Measurements from ENCODE around the gene AUH. TPM values are rescaled to one million over a fixed set of nuclear protein-coding genes. Genes with fewer than 3 reads are reported as not detected.

Gene AUH
- total and polyA plus RNA-seq, 9 of the 15 experiments (the other 6 are each of a cell fraction or from before 2014, with no cell fraction given) = 3.4 to 29.0 (median 10.1) TPM

DNA sequence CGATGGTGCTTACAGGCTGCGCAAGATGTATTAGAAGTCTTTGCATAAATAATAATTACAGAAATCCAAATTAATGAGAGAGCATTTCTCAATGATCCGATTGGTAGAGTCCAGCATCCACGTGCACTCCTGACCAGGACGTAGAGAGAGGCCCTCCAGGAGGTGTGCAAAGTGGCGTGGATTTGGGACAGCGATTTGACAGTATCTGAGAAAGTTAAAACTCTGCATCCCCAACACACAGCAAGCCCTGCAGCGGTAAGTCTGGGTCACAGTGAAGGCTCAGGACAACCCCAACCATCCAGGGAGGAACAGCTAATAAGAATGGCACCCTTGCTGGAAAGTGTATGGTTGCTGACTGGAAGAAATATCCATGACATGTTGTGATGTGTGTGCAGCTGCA, 180.2 kb downstream of the AUH start:
- Histone ChIP-seq H3K4me1 (replicated peaks in 1 of 2; ENCODE audit: control insufficient read depth in 2 of 2, insufficient read depth in 2 of 2, low read length in 2 of 2) (peaks cover 10 to 18% of the 10 kb centered on the region in 2 experiments; a peak in 4 of 5 replicates), H3K27ac (ENCODE audit: extremely low read depth, low read depth, low read length) (no peak overlapping the region), H3K79me2 (ENCODE audit: control insufficient read depth, insufficient read depth, low read length) (no peaks in the 10 kb centered on the region), H3K9ac (ENCODE audit: insufficient read depth in 1 of 2, low read depth in 2 of 2, low read length in 2 of 2) (no peak overlapping the region), H3K4me3 (no peak overlapping the region), H3K27me3 (ENCODE audit: control insufficient read depth in 2 of 2, insufficient read depth in 2 of 2, low read length in 2 of 2) (no peaks in the 10 kb centered on the region), H3K36me3 (ENCODE audit: control insufficient read depth, insufficient read depth, low read length) (no peaks in the 10 kb centered on the region), H3K9me1 (ENCODE audit: control insufficient read depth, insufficient read depth, low read length) (no peaks in the 10 kb centered on the region), H3K9me3 (replicated peaks; ENCODE audit: control insufficient read depth, insufficient read depth, low read depth, low read length) (no peaks in the 10 kb centered on the region), H2AFZ (ENCODE audit: low read depth, low read length) (peak overlapping the region; percentile 41), H3K4me2 (ENCODE audit: insufficient read depth, low read length) (no peak overlapping the region), H4K20me1 (replicated peaks; ENCODE audit: control insufficient read depth, insufficient read depth, low read length) (no peaks in the 10 kb centered on the region)
- in situ Hi-C loops (cut with MboI) (no loop called here), intact Hi-C loops (cut with micrococcal nuclease) (no loop called here)
- FAIRE-seq (no peak), ATAC-seq (no peak), DNase-seq (ENCODE audit: extremely low read depth in 1 of 4, low spot score in 3 of 4) (no peak)
- TF ChIP-seq, protein P1, sequence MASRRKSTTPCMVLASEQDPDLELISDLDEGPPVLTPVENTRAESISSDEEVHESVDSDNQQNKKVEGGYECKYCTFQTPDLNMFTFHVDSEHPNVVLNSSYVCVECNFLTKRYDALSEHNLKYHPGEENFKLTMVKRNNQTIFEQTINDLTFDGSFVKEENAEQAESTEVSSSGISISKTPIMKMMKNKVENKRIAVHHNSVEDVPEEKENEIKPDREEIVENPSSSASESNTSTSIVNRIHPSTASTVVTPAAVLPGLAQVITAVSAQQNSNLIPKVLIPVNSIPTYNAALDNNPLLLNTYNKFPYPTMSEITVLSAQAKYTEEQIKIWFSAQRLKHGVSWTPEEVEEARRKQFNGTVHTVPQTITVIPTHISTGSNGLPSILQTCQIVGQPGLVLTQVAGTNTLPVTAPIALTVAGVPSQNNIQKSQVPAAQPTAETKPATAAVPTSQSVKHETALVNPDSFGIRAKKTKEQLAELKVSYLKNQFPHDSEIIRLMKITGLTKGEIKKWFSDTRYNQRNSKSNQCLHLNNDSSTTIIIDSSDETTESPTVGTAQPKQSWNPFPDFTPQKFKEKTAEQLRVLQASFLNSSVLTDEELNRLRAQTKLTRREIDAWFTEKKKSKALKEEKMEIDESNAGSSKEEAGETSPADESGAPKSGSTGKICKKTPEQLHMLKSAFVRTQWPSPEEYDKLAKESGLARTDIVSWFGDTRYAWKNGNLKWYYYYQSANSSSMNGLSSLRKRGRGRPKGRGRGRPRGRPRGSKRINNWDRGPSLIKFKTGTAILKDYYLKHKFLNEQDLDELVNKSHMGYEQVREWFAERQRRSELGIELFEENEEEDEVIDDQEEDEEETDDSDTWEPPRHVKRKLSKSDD (conservative IDR thresholded peaks at IDR 0.05; ENCODE audit: low read length) = no peak
- TF ChIP-seq RBM17 (IDR thresholded peaks at IDR 0.05; ENCODE audit: borderline replicate concordance, low read depth, low read length) (no peak), ZC3H4 (CRISPR knock-in tag; IDR thresholded peaks at IDR 0.05; ENCODE audit: borderline replicate concordance) (no peak), KDM1A (IDR thresholded peaks at IDR 0.05) (no peak)
- POLR2A ChIA-PET = no interaction called here
- CTCF ChIA-PET (ENCODE audit: low intra/inter-chr PET ratio) = no interaction called here
- no TSS peak for BruUV-seq (replicated peaks)
- WGBS (ENCODE audit: insufficient coverage, low coverage, missing lambda C conversion rate) = 70% methylated on average over 8 of the region's 8 CpGs

Data from K562 (cell line).